Stimulated activated CD8-positive, alpha-beta memory T cell treated with anti-CD3 and anti-CD28 coated beads, Interleukin-12 subunit alpha, Interleukin-12 subunit beta, amount 100 ng/mL, for 24 hours (primary cell): Measurements from ENCODE around the gene KRI1.
"Not testable (repeated sequence)": the region's sequence is repeated elsewhere in the genome, so short reads cannot be mapped to it uniquely, and the experiment has no call there.

Experiments
- DNase-seq: peaks from one replicate; pipeline ENCODE4 v3.0.0-alpha.2; 2020; ENCODE audit errors: extremely low read depth

Gene KRI1

DNA sequence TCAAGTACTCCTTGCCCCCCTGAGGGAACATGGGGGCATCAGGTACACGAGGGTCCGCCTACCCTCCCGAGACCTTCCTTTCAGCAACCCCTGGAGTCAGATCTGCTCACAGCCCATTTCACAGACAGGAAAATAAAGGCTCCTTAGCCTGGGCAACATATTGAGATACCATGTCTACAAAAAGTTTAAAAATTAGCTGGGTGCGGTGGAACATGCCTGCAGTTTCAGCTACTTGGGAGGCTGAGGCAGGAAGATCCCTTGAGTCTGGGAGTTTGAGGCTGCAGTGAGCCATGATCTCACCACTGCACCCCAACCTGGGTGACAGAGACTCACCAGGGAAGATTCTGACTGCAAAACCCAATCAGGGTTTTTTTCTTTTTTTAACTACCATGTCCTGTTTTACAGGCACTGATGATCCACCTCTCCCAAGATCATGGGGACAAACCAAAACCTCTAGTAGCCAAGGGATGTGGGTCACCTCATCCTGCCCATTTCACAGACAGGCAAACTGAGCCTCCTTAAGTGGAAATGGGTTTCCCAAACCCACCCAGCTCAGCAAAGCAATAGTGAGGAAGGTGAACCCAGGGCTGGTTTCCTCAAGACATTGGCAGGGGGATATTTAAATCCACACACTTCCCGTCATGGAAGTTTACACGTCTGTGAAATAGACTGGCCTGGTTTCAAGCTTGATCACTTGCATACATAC lies 9.4 kb upstream of the KRI1 start:
- DNase-seq: no peak

DNA sequence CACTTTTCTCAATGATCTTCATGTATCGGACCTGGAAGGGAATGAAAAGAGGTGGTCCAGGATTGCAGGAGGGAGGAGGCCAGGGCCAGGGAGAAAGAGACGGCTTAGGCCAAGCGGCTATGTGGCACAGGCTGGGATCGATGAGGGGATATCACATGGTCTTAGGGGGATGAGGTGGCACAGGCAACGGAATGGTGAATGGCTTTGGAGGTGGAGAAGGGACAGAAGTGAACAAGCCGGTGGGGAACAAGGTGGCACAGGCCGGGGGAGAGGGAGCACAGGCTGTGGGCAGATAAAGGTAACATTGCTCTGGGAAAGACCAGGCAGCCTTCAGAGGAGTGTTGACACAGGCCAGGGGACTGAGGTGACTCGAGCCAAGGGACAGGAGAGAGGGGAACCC lies 8.7 kb upstream of the KRI1 start:
- no peak for DNase-seq

DNA sequence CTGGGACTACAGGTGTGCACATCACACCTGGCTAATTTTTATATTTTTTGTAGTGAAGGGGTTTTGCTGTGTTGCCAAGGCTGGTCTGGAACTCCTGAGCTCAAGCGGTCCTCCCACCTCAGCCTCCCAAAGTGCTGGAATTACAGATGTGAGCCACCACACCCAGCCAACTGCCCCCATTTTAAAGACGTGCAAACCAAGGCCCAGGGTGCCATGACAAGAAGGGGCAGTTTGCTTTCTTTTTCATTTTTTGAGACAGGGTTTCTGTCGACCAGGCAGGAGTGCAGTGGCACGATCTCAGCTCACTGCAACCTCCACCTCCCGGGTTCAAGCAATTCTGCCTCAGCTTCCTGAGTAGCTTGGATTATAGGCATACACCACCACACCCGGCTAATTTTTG lies 8.0 kb upstream of the KRI1 start:
- not testable (repeated sequence) for DNase-seq

DNA sequence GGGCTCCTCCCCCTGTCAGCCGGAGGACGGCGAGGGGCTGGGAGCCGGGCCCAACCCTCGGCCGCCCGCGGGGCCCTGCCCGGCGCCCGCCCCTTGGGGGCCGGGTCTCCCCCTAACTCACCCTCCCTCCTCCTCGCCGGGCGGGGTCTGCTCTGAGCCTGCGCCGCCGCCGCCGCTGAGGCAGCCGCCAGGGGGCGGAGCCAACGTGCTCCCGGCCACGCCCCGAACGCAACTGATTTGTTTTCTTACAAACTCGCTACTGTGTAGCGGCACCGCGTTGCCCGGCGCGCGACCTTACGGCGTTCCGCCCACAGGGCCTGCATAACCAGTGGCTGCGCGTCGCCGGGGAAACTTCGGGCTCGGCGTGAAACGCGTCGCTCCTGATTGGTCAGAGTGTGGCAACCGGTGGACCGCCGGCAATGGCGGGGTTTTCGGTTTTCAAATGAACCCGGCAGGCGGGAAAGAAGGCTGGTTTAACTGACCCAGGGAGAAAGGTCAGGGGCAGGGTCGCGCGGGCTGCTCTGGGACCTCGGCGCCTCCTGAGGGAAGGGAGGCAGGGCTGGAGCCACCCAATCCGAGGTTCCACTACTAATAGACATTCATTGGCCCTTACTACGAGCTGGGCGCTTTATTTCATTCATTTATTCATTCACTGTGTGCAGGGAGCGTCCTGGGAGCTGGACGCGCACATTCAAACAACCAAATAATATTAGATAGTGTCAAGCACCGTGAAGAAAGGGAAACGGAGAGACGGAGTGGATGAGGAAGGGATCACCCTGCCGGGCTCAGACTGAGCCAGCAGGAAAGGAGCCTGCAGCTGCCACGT lies 3.2 kb upstream of the KRI1 start, which contains the start of gene CDKN2D:
CDKN2D (minus strand) TSS at position 154 of the 826 bp plus-strand sequence. CDS start 326 bp downstream, outside the sequence.
- DNase-seq: peak; percentile 99

DNA sequence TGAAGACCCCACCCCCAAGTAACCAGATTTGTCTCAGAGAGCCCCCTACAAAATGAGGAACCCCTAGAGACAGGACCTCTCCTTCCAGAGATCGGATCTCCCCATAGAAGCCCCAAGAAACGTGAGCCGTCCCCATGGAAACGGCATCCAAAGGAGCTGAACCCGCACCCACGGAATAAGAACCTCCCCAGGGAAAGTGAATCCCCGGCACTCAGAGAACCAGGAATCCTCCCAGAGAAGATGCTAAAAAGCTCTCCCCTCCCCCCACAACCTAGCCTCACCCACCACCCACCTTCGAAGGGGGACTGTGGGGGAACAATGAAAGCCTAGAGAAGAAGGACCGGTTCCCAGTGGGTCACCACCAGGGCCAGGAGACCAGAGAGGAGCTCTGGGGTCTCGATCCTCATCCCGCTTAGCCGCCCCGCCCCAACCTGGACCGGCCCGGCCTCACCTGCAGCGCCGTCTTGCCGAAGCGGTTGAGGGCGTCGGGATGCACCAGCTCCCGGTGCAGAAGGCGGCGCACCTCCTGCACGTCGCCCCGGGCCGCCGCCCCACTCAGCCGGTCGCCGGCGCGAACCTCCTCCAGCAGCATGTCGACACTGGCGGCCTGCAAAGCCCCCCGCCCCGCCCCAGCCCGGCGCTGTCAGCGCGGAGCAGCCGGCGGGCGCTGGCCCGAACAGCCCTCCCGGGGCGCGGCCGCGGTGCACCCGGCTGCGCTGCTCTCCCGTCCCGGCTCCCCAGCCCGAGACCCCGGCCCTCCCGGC lies 2.4 kb upstream of the KRI1 start:
- DNase-seq: no peak

DNA sequence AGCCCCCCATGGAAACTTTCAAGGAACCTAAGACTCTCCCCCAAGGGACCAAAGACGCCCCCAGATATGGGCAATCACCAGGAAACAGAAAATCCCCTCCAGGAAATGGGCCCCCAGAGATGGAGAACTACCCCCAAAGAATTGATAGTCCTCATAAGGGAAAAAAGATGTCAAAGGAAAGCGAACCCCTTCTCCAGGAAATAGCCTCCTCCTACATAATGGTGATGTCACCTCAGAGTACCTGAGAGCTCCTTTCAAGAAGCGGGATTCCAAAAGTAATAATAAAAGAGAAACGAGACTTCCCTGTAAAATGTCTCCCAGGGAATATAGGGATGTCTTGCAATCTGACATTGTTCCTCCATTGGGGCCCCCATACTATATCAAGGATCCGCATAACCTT lies 1.8 kb upstream of the KRI1 start:
- no peak for DNase-seq

DNA sequence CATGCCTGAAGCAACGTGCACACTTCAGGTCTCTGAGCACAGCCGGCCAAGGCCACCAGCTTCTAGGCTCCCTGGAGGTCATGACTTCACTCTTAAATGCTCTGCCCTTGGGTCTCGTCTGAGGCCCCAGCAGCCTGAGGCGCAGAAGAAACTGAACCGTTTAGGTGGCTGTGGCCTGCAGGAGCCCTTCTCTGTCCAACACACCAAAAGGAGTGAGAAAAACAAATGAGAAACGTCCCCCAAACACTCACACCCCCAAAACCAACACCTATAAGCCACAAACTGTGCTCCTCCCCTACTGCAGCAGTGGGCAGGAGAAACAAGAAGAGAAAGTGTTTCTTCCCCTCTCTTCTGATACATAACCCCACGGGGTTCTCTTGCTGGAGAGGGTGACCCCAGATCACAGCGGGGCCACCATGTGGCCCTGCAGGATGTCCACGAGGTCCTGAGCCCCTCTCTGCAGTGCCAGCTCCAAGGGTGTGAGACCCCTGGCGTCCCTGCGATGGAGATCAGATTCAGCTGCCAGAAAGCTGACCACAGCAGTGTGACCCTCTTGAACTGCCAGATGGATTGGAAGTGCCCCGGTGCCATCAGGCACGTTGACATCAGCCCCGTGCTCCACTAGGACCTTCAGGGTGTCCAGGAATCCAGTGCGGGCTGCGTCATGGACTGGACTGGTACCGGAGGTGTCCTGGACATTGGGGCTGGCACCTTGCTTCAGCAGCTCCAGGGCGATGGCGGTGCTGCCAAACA lies 1.0 kb upstream of the KRI1 start:
- DNase-seq: no peak

DNA sequence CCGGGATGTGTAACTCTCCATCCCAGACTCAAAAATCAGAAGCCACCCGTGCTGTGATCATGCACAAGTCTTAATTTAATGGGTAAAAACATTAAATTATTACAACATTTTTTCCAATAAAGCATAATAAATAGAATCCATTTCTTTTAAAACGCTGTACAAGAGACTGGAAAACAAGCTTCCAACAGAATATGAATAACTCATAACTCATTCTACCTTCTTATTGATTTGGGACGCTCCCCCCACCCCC lies 523 bp upstream of the KRI1 start:
- no peak for DNase-seq

DNA sequence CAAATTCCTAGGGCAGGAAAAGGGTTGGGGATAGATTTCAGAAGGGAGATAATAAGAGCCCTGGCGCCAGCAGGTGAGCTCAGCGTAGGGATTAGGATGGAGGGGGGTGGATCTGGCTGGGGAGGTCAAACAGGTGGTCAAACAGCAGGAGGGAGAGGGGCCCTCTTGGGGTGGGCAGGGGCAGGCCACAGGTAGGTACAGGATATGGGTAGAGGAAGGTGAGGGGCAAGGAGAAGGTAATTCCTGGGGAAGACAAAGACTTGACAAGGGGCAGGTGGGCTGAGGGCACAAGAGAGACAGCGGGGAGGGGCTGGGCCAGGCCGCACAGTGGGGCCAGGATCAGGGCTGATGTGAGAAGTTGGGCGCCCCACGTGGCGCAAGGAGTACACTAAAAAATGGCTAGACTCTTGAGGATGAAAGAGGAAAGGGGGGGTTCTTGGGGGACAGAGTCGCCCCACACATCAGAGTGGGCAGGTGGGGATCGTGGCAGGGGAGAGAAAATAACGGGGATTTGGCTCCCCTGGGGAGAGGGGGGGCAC lies 713 bp downstream of the KRI1 start:
- DNase-seq: no peak

DNA sequence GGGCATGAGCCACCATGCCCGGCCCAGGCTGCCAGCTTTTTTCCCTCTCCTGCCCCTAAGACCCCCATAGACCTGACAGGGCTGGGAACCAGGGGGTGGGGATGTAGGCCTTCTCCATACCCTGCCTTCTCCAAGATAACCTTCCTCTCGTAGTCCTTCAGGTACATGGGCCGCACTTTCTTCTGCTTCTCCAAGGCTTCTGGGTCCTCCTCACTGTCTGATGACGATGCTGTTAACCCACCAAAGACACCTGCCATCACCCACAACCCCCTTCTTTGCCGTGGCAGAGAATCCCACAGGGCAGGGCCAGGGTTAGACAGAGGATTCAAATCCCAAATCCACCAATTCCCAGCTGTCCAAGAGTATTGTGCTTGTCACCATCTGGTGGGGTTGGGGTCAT lies 3.2 kb downstream of the KRI1 start:
- no peak for DNase-seq

DNA sequence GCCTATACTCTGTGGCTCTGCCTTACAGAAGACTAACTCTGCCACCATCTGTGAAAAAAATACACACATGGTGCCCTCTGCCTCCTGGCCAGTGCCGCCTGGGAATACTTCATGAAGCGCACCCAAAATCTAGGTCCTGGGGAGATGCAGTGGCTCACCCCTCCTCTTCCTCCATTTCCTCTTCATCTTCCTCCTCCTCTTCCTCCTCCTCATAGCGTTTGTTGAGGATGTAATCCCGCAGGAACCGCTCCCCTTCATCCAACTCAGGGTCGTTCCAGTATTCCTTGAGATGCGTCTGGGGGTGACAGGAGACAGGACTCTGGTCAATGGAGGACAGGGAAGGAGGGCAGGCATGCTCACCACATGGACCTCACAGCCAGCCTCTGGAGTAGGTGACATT lies 5.7 kb downstream of the KRI1 start:
- DNase-seq: no peak

DNA sequence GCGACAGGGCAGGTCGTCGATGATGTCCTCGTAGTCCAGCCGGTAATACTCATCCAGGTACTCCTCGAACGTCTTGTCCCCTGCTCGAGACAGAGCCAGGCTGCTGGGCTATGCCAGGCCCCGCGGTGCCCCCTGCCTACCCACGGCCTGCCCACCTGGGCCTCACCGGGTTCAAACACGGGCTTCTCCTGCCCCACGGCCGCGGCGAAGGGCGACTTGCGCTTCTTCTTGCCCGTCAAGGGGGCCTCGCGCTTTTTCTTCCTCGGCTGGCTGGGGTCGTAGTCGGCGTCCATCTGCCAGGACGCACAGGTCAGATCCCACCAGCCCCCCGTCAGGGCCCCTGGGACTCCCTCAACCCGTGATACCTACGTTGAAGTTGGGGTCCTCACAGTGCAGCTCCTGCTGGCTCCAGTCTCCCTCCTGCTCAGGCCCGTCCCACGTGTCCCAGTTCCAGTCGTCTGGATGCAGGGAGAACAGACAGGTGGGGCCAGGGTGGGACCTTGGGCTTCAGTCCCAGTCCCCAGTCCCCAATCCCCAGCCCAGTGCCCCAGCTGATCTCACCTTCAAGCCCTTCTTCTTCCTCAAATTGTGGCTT lies 8.1 kb downstream of the KRI1 start:
- no peak for DNase-seq

DNA sequence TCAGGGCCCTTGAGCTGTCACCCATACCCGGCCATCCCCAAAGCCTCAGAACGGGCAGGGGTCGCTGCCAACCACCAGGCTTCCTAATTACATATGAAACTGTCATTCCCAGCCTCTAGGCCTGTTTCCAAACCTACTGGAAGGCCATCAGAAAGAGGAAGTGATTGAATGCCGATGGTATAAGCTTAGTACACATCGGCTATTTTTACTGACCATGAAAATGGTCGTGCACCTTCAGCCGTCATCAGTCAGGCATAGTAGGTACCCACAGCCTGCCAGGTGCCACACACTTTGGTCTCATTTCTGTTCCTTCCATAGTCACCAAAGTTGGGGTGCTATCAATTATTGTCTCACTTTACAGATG lies 10.2 kb downstream of the KRI1 start:
- DNase-seq: no peak

DNA sequence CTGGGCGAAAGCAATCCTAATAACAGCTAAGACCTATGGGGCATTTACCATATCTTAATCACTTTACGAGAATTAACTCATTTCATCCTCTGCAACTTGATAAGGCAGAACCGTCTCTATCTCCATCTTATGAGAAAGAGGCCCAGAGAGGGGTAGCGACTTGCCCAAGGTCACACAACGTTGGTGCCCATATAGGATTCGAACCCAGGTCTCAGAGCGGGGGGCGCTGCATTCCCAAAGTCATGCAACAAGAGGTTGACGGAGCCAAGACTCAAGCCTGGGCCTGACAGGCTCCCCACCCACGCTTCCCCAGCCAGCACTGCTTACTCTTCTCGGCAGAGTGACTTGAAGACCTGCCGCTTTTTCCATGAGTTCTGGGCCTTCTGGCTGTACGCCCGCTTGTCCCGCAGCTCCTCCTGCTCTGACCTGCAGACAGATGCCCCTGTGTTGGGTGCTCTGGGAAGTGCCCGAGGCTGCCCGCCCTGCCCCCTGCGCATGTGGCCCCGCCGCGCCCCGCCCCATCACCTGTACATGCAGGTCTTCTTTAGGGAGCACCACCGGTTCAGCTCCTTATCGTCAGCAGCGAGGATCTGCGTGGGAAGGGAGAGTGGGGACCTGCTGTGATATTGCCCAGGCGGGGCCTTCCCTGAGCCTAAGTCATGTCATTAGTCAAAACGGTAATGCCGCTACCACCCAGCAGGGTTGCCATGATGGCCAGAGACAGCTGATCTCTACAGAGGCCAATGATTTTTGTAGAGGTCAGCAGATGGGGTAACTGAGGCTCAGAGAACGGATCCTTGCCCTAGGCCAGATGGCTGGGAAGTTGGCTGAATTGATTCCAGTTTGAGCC lies 10.8 kb downstream of the KRI1 start:
- no peak for DNase-seq

DNA sequence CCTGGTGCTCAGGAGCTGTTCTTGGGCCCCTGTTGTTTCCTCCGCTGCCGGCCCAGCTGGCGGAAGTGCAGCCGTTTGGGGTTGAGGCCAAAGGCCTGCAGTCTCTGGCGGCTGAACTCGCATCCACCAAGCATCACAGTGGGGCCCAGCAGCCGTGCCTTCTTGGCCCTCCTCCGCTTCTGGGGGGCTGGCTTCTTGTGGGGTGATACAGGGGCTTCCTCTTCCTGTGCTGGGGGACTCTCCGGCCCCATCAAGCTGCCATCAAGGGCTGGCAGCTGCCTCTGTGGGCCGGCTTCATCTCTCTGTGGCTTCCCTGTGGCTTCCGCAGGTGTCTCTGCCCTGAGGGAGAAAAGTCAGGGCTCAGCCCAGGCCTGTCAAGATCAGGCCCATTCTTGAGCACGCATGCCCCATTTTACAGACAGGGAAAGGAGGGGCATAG lies 11.8 kb downstream of the KRI1 start:
- DNase-seq: no peak

DNA sequence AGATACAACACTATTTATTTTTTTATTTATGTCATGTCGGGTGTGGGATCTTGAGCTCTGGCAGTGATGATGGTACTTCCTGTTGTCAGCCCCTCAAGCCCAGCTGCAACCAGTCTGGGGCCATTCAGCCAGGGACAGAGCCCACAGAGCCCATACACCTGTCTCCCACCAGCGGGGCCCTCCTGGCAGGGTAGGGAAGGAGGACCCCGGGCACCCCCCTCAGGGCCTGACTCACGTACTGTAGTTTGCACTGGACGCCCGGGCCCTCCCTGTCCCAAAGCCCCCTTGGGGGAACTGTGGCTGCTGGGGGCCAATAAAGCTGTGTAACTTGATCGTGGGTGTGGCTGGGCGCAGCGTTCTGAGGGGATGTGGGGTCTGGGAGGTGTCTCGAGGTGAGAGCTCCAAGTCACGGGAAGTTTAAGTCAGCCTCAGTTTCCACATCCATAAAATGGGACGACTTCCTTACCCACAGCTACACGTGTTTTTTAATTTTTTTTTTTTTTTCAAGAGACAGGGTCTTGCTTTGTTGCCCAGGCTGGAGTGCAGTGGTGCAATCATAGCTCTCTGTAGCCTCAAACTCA lies 12.6 kb downstream of the KRI1 start:
- no peak for DNase-seq

DNA sequence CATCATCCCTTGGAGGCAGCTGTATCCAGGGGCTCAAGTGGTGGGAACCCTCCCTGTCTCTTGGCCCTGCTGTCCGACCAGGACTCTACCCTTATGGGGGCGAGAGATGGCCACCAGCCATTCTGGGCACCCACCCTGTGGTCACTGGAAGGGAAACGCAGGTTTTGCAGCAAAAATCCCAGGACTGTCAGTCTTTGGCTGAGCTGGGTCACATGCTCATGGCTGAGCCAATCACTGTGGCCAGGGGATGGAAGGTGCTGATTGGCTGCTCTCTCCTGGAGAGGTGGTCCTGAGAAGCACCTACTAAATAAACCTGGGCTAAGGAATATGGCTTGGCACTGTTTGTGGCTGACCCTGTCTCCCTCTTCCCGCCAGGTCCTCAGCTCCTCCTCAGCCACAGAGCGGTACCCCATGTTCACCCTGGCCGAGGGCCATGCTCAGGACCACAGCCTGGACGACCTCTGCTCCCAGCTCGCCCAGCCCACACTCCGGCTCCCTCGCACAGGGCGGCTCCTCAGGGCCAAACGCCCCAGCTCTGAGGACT lies 13.2 kb downstream of the KRI1 start:
- no peak for DNase-seq

DNA sequence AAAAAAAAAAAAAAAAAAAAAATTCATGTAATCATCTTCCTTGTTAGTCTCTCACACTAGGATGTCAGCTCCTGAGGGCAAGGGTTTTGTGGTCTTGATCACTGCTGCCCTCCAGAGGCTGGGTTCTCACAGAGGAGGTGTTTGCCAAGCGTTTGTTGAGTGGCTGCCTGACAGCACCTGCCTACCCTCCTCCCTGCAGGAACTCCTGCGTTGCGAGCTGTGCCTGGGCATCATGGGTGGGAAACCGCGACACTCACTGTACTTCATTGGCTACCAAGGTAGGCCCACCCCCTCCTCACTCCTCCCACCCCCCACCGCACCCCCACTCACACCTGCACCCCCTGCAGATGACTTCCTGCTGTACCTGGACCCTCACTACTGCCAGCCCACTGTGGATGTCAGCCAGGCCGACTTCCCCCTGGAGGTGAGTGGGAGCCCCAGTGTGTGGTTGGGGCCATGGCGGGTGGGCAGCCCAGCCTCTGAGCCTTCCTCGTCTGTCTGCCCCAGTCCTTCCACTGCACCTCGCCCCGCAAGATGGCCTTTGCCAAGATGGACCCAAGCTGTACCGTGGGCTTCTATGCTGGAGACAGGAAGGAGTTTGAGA lies 14.0 kb downstream of the KRI1 start:
- no peak for DNase-seq

DNA sequence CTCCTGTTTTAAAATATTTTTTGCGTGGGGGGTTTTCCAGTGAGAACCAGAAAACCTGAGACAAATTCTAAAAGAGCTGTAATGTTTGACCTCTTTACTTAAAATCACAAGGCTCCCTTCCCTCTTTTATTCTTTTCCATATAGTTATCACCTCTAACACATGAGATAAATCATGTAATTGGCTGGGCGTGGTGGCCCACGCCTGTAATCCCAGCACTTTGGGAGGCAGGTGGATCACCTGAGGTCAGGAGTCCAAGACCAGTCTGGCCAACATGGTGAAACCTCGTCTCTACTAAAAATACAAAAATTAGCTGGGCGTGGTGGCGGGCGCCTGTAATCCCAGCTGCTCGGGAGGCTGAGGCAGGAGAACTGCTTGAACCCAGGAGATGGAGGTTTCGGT lies 14.8 kb downstream of the KRI1 start:
- not testable (repeated sequence) for DNase-seq
